Measurements from ENCODE around the gene TRAF2. TPM values are rescaled to one million over a fixed set of nuclear protein-coding genes. Genes with fewer than 3 reads are reported as not detected.

Gene TRAF2
- total and polyA plus RNA-seq, 8 donors: 5.5 to 248 (median 11.7) TPM

DNA sequence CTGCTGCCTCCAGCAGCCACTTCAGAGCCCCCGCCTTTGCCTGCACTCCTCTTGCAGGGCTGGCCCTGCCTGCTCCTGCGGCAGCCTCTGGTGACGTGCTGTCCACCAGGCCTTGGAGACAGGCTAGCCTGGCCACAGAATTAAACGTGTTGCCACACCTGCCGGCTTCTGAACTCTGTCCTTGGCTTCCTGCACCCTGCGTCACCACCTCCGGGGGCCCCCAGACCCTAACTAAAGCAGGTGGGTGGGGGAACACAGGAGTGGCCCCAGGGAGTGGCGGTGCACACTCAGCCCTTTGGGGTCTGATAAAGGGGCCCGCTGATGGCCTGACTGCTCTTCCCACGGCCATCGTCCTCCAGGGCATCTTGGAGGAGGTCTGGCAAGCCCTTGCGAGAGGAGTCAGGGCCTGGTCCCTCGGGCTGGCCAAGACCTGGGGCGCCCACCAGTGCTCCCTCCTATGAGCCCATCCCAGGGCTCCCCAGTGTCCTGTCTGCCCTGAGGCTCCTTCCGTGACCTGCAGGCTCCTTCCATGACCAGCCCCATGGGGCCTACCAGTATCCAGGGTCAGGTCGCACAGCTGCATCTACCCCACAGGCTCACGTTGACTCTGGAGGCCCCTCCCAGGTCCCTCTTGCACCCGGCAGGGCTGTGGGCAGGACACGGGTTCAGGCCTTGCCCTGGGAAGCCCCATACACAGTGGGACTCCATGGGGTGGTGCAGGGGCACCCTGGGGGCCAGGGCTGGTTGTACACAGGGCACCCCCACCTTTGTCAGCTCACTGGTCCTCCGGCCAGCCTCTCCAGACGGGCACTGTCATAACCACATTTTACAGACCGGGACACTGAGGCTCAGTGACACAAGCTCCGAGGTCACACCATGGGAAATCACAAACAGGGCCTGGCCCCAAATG is 35.2 kb upstream of the TRAF2 start:
- no peak overlapping the region for H3K27ac ChIP-seq
- peak in 1 of 2 donors; percentile 19 for DNase-seq
- H3K36me3 ChIP-seq: peaks cover 8 to 12% (median 10%) of the 10 kb centered on the region in 4 donors
- H3K9me3 ChIP-seq: no peaks in the 10 kb centered on the region
- peaks cover 0 to 25% (median 13%) of the 10 kb centered on the region in 3 donors for H3K27me3 ChIP-seq
- H3K4me3 ChIP-seq: peak overlapping the region in 2 of 4 donors; percentile 55 to 85
- peaks cover 31 to 76% (median 68%) of the 10 kb centered on the region in 4 donors for H3K4me1 ChIP-seq
- TF ChIP-seq, protein P1, sequence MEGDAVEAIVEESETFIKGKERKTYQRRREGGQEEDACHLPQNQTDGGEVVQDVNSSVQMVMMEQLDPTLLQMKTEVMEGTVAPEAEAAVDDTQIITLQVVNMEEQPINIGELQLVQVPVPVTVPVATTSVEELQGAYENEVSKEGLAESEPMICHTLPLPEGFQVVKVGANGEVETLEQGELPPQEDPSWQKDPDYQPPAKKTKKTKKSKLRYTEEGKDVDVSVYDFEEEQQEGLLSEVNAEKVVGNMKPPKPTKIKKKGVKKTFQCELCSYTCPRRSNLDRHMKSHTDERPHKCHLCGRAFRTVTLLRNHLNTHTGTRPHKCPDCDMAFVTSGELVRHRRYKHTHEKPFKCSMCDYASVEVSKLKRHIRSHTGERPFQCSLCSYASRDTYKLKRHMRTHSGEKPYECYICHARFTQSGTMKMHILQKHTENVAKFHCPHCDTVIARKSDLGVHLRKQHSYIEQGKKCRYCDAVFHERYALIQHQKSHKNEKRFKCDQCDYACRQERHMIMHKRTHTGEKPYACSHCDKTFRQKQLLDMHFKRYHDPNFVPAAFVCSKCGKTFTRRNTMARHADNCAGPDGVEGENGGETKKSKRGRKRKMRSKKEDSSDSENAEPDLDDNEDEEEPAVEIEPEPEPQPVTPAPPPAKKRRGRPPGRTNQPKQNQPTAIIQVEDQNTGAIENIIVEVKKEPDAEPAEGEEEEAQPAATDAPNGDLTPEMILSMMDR (IDR thresholded peaks at IDR 0.05): no peak
- TF ChIP-seq EP300 (IDR thresholded peaks at IDR 0.05) (no peak), POLR2AphosphoS5 (IDR thresholded peaks at IDR 0.05) (no peak), POLR2A (IDR thresholded peaks at IDR 0.05) (no peak)
- 78 to 89% (median 80%) methylated on average over 13 to 23 of the region's 23 CpGs for WGBS, 5 donors
- intact Hi-C loops (cut with DNase I; ENCODE audit: low total_unique reads): loop anchor here (10.0 kb wide), 1 partner anchor 94 kb away; the partner anchor contains the start of genes C8G and FBXW5

DNA sequence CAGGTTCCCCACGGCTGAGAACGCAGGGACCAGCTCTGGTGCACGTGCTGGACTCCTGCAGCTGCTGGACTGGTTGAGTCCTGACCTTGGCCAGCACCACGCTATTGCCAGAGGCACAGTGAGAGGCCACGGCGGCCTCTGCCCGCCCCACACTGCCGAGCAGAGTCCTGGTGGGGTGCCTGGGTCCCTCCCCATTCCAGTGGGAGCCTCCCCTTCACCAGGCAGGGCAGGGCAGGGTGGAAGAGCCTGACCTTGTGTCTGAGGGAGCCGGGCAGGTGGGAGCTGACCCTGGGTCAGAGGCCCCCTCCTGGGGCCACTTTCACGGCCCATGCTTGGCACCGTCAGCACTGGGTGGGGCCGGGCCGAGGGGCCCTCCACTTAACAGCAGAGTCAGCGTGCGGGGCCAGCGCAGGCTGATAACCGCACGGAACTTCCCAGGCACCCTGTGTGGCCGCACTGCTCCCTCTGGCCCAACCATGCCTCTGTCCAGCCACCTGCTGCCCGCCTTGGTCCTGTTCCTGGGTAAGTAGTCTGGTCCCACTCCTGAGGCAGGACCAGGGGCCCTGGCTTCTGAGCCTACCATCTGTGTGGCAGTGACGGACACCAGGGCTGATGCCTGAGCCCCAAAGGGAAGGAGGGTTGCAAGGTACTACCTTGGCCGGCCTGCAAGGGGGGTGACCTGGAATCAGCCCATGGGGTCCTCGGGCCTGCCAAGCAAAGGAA is 34.2 kb upstream of the TRAF2 start, which contains the start of gene MAMDC4:
Gene MAMDC4 (plus strand): TSS at position 406 of the 723 bp plus-strand sequence. CDS start 71 bp downstream, at position 477.
- H3K4me3 ChIP-seq: no peak within 1 kb of the TSS
- DNase-seq: peak; percentile 40 to 57
- no peak for TF ChIP-seq EP300 (IDR thresholded peaks at IDR 0.05)
- no peak for TF ChIP-seq POLR2A (IDR thresholded peaks at IDR 0.05)
- no peak for TF ChIP-seq POLR2AphosphoS5 (IDR thresholded peaks at IDR 0.05)
- TF ChIP-seq, protein P1 (IDR thresholded peaks at IDR 0.05): no peak
- peaks cover 8 to 12% (median 10%) of the 10 kb centered on the region in 4 donors for H3K36me3 ChIP-seq
- H3K27me3 ChIP-seq: peaks cover 0 to 15% (median 4%) of the 10 kb centered on the region in 3 donors
- peaks cover 23 to 77% (median 68%) of the 10 kb centered on the region in 4 donors for H3K4me1 ChIP-seq
- no peak within 1 kb of the TSS for H3K27ac ChIP-seq
- 39 to 68% (median 57%) methylated on average over 4 to 23 of the region's 23 CpGs for whole genome bisulfite sequencing, 5 donors
- no peaks in the 10 kb centered on the region for H3K9me3 ChIP-seq
- intact Hi-C loops (cut with DNase I; ENCODE audit: low total_unique reads): loop anchor here (10.0 kb wide), 1 partner anchor 93 kb away; the partner anchor contains the start of genes C8G and FBXW5

DNA sequence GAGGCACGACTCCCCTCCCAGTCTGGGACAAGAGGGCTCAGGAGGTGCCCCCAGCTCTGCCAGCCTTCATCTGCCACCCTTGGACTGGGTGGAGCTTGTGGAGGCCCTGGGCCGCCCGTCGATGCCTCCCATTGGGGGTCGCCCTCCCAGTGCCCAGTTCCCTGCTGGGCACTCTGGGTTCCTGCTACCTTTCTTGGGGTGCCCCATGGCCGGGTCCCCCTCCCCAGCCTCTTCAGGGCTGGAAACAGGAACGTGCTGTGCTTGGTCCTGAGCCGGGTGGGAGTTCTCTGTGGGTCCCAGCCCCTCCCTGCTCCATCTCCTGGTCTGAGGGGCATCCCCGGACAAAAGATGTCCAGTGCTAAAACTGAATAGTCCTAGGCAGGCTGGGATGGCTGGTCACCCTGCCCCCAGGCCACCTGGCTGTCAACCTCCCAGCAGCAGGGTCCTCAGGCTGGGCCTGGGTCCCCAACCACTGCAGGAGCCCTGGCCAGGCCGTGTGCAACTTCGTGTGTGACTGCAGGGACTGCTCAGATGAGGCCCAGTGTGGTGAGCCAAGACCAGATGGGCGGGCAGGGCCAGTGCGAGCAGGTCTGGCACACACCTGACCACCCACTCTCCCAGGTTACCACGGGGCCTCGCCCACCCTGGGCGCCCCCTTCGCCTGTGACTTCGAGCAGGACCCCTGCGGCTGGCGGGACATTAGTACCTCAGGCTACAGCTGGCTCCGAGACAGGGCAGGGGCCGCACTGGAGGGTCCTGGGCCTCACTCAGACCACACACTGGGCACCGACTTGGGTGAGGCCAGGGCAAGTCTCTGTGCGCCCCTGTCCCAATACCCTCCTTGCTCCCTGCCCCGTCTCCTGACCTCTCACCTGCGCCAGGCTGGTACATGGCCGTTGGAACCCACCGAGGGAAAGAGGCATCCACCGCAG is 33.4 kb upstream of the TRAF2 start:
- intact Hi-C loops (cut with DNase I; ENCODE audit: low total_unique reads): loop anchor here (10.0 kb wide), 1 partner anchor 92 kb away; the partner anchor contains the start of genes C8G and FBXW5
- no peak for TF ChIP-seq EP300 (IDR thresholded peaks at IDR 0.05)
- no peak for TF ChIP-seq POLR2A (IDR thresholded peaks at IDR 0.05)
- TF ChIP-seq POLR2AphosphoS5 (IDR thresholded peaks at IDR 0.05): no peak
- TF ChIP-seq, protein P1 (IDR thresholded peaks at IDR 0.05): no peak
- Histone ChIP-seq H3K27me3 (peaks cover 0 to 7% (median 0%) of the 10 kb centered on the region in 3 donors), H3K4me3 (no peak overlapping the region), H3K36me3 (peaks cover 8 to 12% (median 10%) of the 10 kb centered on the region in 4 donors), H3K27ac (no peak overlapping the region), H3K4me1 (peaks cover 23 to 77% (median 68%) of the 10 kb centered on the region in 4 donors), H3K9me3 (no peaks in the 10 kb centered on the region)
- peak in 1 of 2 donors; percentile 16 for DNase-seq
- 64 to 85% (median 84%) methylated on average over 8 to 29 of the region's 29 CpGs for WGBS, 5 donors

All from stomach (tissue), 9 donors.